ENCODE data around the gene SLC41A3.
"Not testable (repeated sequence)": the region's sequence is repeated elsewhere in the genome, so short reads cannot be mapped to it uniquely, and the experiment has no call there.

The SLC41A3 gene

GRCh38 chr3:126003447-126004190, 80.3 kb downstream of the SLC41A3 start:
- no peak for DNase-seq (ENCODE audit: low spot score)

- no peak for DNase-seq (ENCODE audit: low spot score)
Observed at GRCh38 chr3:126002189-126002588, 81.7 kb downstream of the SLC41A3 start.

- DNase-seq (ENCODE audit: low spot score), result not testable (repeated sequence)
Observed at GRCh38 chr3:125996751-125997150, 87.2 kb downstream of the SLC41A3 start.

- peak; percentile 88 for DNase-seq (ENCODE audit: low spot score)
Observed at GRCh38 chr3:125990253-125990970, 93.5 kb downstream of the SLC41A3 start.

GRCh38 chr3:125984951-125985350, 99.0 kb downstream of the SLC41A3 start:
- DNase-seq (ENCODE audit: low spot score), result not testable (repeated sequence)

- DNase-seq (ENCODE audit: low spot score), result not testable (repeated sequence)
Observed at GRCh38 chr3:125977104-125977503, 106.8 kb downstream of the SLC41A3 start.

GRCh38 chr3:125976003-125976390, 107.9 kb downstream of the SLC41A3 start:
- not testable (repeated sequence) for DNase-seq (ENCODE audit: low spot score)

- DNase-seq (ENCODE audit: low spot score), result not testable (repeated sequence)
Observed at GRCh38 chr3:125975245-125976002, 108.5 kb downstream of the SLC41A3 start.

GRCh38 chr3:125971997-125972944, 111.7 kb downstream of the SLC41A3 start:
- peak; percentile 26 for DNase-seq (ENCODE audit: low spot score)

GRCh38 chr3:125968701-125969592, 115.0 kb downstream of the SLC41A3 start, which contains the start of gene ROPN1B:
Gene ROPN1B (plus strand): TSS chr3:125969178. CDS start chr3:125972055, 2,877 bp downstream.
- not testable (repeated sequence) for DNase-seq (ENCODE audit: low spot score)

GRCh38 chr3:125968121-125968520, 115.8 kb downstream of the SLC41A3 start:
- not testable (repeated sequence) for DNase-seq (ENCODE audit: low spot score)

GRCh38 chr3:125967156-125967555, 116.8 kb downstream of the SLC41A3 start:
- DNase-seq (ENCODE audit: low spot score), result no peak

- no peak for DNase-seq (ENCODE audit: low spot score)
Observed at GRCh38 chr3:125965505-125965904, 118.4 kb downstream of the SLC41A3 start.

GRCh38 chr3:125963834-125964233, 120.1 kb downstream of the SLC41A3 start:
- not testable (repeated sequence) for DNase-seq (ENCODE audit: low spot score)

- DNase-seq (ENCODE audit: low spot score), result no peak
Observed at GRCh38 chr3:125961289-125961589, 122.7 kb downstream of the SLC41A3 start.

GRCh38 chr3:125960456-125961288, 123.3 kb downstream of the SLC41A3 start:
- DNase-seq (ENCODE audit: low spot score), result peak; percentile 10

- DNase-seq (ENCODE audit: low spot score), result no peak
Observed at GRCh38 chr3:125960066-125960424, 123.9 kb downstream of the SLC41A3 start.

GRCh38 chr3:125959317-125960065, 124.4 kb downstream of the SLC41A3 start:
- DNase-seq (ENCODE audit: low spot score), result no peak
